WTC11 (cell line): Measurements from ENCODE around the gene INAFM2. TPM values are rescaled to one million over a fixed set of nuclear protein-coding genes. Genes with fewer than 3 reads are reported as not detected.

Experiments
- ATAC-seq: fragments of 200-7000 bp; cut with Tn5 transposase; 2 replicates; pipeline ENCODE4 v1.10.0; 2021; ENCODE audit warnings: mild to moderate bottlenecking, moderate library complexity
- CTCF ChIA-PET: fragments of 300-600 bp; sonication (Branson Sonifier 250); formaldehyde crosslinking; loops from one replicate; lab custom pipeline; 2021; ENCODE audit warnings: antibody characterized with exemption; lab: Charles Lee
- POLR2A ChIA-PET: fragments of 350-600 bp; sonication (Branson Sonifier 250); formaldehyde crosslinking; loops from one replicate; lab custom pipeline; 2021; ENCODE audit warnings: antibody characterized with exemption; lab: Charles Lee
- DNase-seq: peaks from one replicate; pipeline ENCODE4 v3.0.0; 2021; ENCODE audit warnings: low spot score
- H3K27ac Mint-ChIP-seq: 2 replicates; pipeline ENCODE4 v1.8.0; 2021; ENCODE audit warnings: mixed read lengths
- H3K27me3 Mint-ChIP-seq: 2 replicates; pipeline ENCODE4 v1.8.0; 2021; ENCODE audit warnings: low read depth, mild to moderate bottlenecking, moderate library complexity, mixed read lengths
- H3K36me3 Mint-ChIP-seq: 2 replicates; pipeline ENCODE4 v1.8.0; 2021; ENCODE audit warnings: mixed read lengths
- H3K4me1 Mint-ChIP-seq: 2 replicates; pipeline ENCODE4 v1.8.0; 2022; ENCODE audit warnings: mixed read lengths
- H3K4me3 Mint-ChIP-seq: 2 replicates; pipeline ENCODE4 v1.8.0; 2021; ENCODE audit warnings: mild to moderate bottlenecking, moderate library complexity, mixed read lengths
- H3K9me3 Mint-ChIP-seq: 2 replicates; pipeline ENCODE4 v1.8.0; 2021; ENCODE audit warnings: mixed read lengths
- ETV6 ChIP-seq: sonication (generic); formaldehyde crosslinking; IDR thresholded peaks from 2 replicates; pipeline ENCODE4 v1.8.1; 2022; ENCODE audit warnings: mild to moderate bottlenecking, missing genetic modification reagents
- FOXJ3 ChIP-seq: sonication (generic); formaldehyde crosslinking; IDR thresholded peaks from 2 replicates; pipeline ENCODE4 v1.9.0; 2021; ENCODE audit warnings: missing genetic modification reagents, mild to moderate bottlenecking, borderline replicate concordance
- FOXK1 ChIP-seq: sonication (generic); formaldehyde crosslinking; IDR thresholded peaks from 2 replicates; pipeline ENCODE4 v1.8.0; 2022; ENCODE audit warnings: mild to moderate bottlenecking, moderate library complexity, missing genetic modification reagents
- GABPB1 ChIP-seq: sonication (generic); formaldehyde crosslinking; IDR thresholded peaks from 2 replicates; pipeline ENCODE4 v1.8.1; 2023; ENCODE audit warnings: mild to moderate bottlenecking, missing genetic modification reagents
- JAZF1 ChIP-seq: fragments of 250-450 bp; sonication (Bioruptor Pico); IDR thresholded peaks from 2 replicates; pipeline ENCODE4 v1.9.0; 2021; ENCODE audit warnings: moderate library complexity, mild to moderate bottlenecking, inconsistent platforms
- MXD4 ChIP-seq: fragments of 250-450 bp; sonication (Bioruptor Pico); IDR thresholded peaks from 2 replicates; pipeline ENCODE4 v1.8.0; 2021; ENCODE audit warnings: mild to moderate bottlenecking, moderate library complexity, borderline replicate concordance
- NR2C2 ChIP-seq: sonication (generic); formaldehyde crosslinking; IDR thresholded peaks from 2 replicates; pipeline ENCODE4 v1.8.0; 2022; ENCODE audit warnings: mild to moderate bottlenecking, missing genetic modification reagents
- NR3C1 ChIP-seq: sonication (generic); formaldehyde crosslinking; conservative IDR thresholded peaks from 2 replicates; pipeline ENCODE4 v1.8.1; 2023; ENCODE audit warnings: low read depth, mild to moderate bottlenecking, missing genetic modification reagents
- RELA ChIP-seq: sonication (generic); formaldehyde crosslinking; IDR thresholded peaks from 2 replicates; pipeline ENCODE4 v1.8.1; 2022; ENCODE audit warnings: missing genetic modification reagents, mild to moderate bottlenecking, borderline replicate concordance
- SMAD3 ChIP-seq: sonication (generic); formaldehyde crosslinking; IDR thresholded peaks from 2 replicates; pipeline ENCODE4 v1.8.0; 2022; ENCODE audit warnings: missing genetic modification reagents, mild to moderate bottlenecking, borderline replicate concordance
- TCF7 ChIP-seq: sonication (generic); formaldehyde crosslinking; IDR thresholded peaks from 2 replicates; pipeline ENCODE4 v1.8.0; 2022; ENCODE audit warnings: mild to moderate bottlenecking, low read depth, missing genetic modification reagents, moderate library complexity
- ZNF138 ChIP-seq: sonication (generic); formaldehyde crosslinking; conservative IDR thresholded peaks from 2 replicates; pipeline ENCODE4 v1.8.1; 2022; ENCODE audit warnings: mild to moderate bottlenecking, moderate library complexity, missing genetic modification reagents
- ZNF219 ChIP-seq: sonication (generic); formaldehyde crosslinking; IDR thresholded peaks from 2 replicates; pipeline ENCODE4 v1.8.0; 2023; ENCODE audit warnings: missing genetic modification reagents, mild to moderate bottlenecking, borderline replicate concordance
- ZNF317 ChIP-seq: sonication (generic); formaldehyde crosslinking; IDR thresholded peaks from 2 replicates; pipeline ENCODE4 v1.8.1; 2023; ENCODE audit warnings: low read depth, mild to moderate bottlenecking, moderate library complexity, missing genetic modification reagents, borderline replicate concordance
- ZNF423 ChIP-seq: fragments of 250-450 bp; sonication (Bioruptor Pico); IDR thresholded peaks from 2 replicates; pipeline ENCODE4 v2.1.2; 2022; ENCODE audit warnings: mild to moderate bottlenecking, moderate library complexity
- total RNA-seq: library from RNA; stranded (reverse); gene quantifications from 3 replicates; pipeline ENCODE4 v1.2.3, GENCODE V29; 2021
- TF ChIP-seq, protein P1 (sequence below): sonication (generic); formaldehyde crosslinking; IDR thresholded peaks from 2 replicates; pipeline ENCODE4 v1.8.1; 2023; ENCODE audit warnings: mild to moderate bottlenecking, missing genetic modification reagents, borderline replicate concordance
- TF ChIP-seq, protein P2 (sequence below): sonication (generic); formaldehyde crosslinking; IDR thresholded peaks from 2 replicates; pipeline ENCODE4 v1.8.1; 2022; ENCODE audit warnings: mild to moderate bottlenecking, moderate library complexity, missing genetic modification reagents
- TF ChIP-seq, protein P3 (sequence below): fragments of 250-450 bp; sonication (Bioruptor Pico); IDR thresholded peaks from 2 replicates; pipeline ENCODE4 v1.9.0; 2021; ENCODE audit warnings: mild to moderate bottlenecking
- TF ChIP-seq, protein P4 (sequence below): sonication (generic); formaldehyde crosslinking; IDR thresholded peaks from 2 replicates; pipeline ENCODE4 v1.8.1; 2023; ENCODE audit warnings: mild to moderate bottlenecking, moderate library complexity, missing genetic modification reagents
- TF ChIP-seq, protein P5 (sequence below): sonication (generic); formaldehyde crosslinking; IDR thresholded peaks from 2 replicates; pipeline ENCODE4 v1.8.1; 2023; ENCODE audit warnings: mild to moderate bottlenecking, missing genetic modification reagents, moderate library complexity
- TF ChIP-seq, protein P6 (sequence below): sonication (generic); formaldehyde crosslinking; IDR thresholded peaks from 2 replicates; pipeline ENCODE4 v1.8.0; 2022; ENCODE audit warnings: mild to moderate bottlenecking, missing genetic modification reagents
- TF ChIP-seq, protein P7 (sequence below): sonication (generic); formaldehyde crosslinking; IDR thresholded peaks from 2 replicates; pipeline ENCODE4 v1.8.1; 2022; ENCODE audit warnings: low read depth, missing genetic modification reagents, borderline replicate concordance
- TF ChIP-seq, protein P8 (sequence below): sonication (generic); formaldehyde crosslinking; conservative IDR thresholded peaks from 2 replicates; pipeline ENCODE4 v1.8.1; 2022; ENCODE audit warnings: mild to moderate bottlenecking, missing genetic modification reagents

The INAFM2 gene
- total RNA-seq, 1 experiment from 2014 or later = 34.2 TPM

DNA sequence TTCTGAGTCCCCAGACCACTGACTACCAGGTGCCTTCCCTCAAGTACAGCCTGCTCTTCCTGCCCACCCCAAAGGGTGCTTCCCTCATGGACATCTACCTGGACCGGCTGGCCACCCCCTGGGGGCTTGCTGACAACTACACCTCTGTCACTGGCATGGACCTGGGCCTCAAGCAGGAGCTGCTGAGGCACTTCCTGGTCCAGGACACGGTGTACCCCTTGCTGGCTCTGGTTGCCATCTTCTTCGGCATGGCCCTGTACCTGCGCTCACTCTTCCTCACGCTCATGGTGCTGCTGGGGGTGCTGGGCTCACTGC, 43.8 kb downstream of the INAFM2 start (continued):
- TF ChIP-seq, protein P1, sequence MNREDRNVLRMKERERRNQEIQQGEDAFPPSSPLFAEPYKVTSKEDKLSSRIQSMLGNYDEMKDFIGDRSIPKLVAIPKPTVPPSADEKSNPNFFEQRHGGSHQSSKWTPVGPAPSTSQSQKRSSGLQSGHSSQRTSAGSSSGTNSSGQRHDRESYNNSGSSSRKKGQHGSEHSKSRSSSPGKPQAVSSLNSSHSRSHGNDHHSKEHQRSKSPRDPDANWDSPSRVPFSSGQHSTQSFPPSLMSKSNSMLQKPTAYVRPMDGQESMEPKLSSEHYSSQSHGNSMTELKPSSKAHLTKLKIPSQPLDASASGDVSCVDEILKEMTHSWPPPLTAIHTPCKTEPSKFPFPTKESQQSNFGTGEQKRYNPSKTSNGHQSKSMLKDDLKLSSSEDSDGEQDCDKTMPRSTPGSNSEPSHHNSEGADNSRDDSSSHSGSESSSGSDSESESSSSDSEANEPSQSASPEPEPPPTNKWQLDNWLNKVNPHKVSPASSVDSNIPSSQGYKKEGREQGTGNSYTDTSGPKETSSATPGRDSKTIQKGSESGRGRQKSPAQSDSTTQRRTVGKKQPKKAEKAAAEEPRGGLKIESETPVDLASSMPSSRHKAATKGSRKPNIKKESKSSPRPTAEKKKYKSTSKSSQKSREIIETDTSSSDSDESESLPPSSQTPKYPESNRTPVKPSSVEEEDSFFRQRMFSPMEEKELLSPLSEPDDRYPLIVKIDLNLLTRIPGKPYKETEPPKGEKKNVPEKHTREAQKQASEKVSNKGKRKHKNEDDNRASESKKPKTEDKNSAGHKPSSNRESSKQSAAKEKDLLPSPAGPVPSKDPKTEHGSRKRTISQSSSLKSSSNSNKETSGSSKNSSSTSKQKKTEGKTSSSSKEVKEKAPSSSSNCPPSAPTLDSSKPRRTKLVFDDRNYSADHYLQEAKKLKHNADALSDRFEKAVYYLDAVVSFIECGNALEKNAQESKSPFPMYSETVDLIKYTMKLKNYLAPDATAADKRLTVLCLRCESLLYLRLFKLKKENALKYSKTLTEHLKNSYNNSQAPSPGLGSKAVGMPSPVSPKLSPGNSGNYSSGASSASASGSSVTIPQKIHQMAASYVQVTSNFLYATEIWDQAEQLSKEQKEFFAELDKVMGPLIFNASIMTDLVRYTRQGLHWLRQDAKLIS = no peak
- TF ChIP-seq, protein P2, sequence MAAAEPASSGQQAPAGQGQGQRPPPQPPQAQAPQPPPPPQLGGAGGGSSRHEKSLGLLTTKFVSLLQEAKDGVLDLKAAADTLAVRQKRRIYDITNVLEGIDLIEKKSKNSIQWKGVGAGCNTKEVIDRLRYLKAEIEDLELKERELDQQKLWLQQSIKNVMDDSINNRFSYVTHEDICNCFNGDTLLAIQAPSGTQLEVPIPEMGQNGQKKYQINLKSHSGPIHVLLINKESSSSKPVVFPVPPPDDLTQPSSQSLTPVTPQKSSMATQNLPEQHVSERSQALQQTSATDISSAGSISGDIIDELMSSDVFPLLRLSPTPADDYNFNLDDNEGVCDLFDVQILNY (CRISPR knock-in tag) = no peak
- TF ChIP-seq ZNF219 (CRISPR knock-in tag) (no peak), MXD4 (CRISPR knock-in tag) (no peak)

DNA sequence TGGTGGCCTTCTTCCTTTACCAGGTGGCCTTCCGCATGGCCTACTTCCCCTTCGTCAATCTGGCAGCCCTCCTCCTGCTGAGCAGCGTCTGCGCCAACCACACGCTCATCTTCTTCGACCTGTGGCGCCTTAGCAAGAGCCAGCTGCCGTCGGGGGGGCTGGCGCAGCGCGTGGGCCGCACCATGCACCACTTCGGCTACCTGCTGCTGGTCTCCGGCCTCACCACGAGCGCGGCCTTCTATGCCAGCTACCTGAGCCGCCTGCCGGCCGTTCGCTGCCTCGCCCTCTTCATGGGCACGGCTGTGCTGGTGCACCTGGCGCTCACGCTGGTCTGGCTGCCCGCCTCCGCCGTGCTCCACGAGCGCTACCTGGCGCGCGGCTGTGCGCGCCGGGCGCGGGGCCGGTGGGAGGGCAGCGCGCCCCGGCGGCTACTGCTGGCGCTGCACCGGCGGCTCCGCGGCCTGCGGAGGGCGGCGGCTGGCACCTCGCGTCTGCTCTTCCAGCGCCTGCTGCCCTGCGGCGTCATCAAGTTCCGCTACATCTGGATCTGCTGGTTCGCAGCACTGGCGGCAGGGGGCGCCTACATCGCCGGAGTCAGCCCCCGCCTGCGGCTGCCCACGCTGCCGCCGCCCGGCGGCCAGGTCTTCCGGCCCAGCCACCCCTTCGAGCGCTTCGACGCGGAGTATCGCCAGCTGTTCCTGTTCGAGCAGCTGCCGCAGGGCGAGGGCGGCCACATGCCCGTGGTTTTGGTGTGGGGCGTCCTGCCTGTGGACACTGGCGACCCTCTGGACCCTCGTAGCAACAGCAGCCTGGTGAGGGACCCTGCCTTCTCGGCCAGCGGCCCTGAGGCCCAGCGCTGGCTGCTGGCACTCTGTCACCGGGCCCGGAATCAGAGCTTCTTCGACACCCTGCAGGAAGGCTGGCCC, 44.5 kb downstream of the INAFM2 start:
- peak; percentile 89 for ATAC-seq
- Mint-ChIP-seq H3K27ac (no peak overlapping the region), H3K9me3 (no peaks in the 10 kb centered on the region), H3K4me1 (peaks cover 21% of the 10 kb centered on the region), H3K27me3 (peaks cover 45% of the 10 kb centered on the region), H3K4me3 (peak overlapping the region; percentile 52), H3K36me3 (no peaks in the 10 kb centered on the region)
- POLR2A ChIA-PET = interaction anchor here (0.5 to 1.8 kb wide), 2 partner anchors 15 to 586 kb away, joined by 4 to 6 read pairs; partner anchors contain the start of gene KNSTRN
- CTCF ChIA-PET = interaction anchor here (0.6 to 8.4 kb wide), 30 partner anchors 10 to 152 kb away, joined by 3 to 87 read pairs (median 4); partner anchors contain the start of genes CCDC9B, DISP2, INAFM2 and IVD
- peak; percentile 90 for DNase-seq
- TF ChIP-seq, protein P3, sequence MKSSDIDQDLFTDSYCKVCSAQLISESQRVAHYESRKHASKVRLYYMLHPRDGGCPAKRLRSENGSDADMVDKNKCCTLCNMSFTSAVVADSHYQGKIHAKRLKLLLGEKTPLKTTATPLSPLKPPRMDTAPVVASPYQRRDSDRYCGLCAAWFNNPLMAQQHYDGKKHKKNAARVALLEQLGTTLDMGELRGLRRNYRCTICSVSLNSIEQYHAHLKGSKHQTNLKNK (CRISPR knock-in tag) = no peak
- TF ChIP-seq TCF7 = peak; percentile 98; the same call in 1 of the 2 replicates
- peak; percentile 79 for TF ChIP-seq GABPB1 (CRISPR knock-in tag)
- TF ChIP-seq, protein P4, sequence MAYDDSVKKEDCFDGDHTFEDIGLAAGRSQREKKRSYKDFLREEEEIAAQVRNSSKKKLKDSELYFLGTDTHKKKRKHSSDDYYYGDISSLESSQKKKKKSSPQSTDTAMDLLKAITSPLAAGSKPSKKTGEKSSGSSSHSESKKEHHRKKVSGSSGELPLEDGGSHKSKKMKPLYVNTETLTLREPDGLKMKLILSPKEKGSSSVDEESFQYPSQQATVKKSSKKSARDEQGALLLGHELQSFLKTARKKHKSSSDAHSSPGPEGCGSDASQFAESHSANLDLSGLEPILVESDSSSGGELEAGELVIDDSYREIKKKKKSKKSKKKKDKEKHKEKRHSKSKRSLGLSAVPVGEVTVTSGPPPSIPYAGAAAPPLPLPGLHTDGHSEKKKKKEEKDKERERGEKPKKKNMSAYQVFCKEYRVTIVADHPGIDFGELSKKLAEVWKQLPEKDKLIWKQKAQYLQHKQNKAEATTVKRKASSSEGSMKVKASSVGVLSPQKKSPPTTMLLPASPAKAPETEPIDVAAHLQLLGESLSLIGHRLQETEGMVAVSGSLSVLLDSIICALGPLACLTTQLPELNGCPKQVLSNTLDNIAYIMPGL (CRISPR knock-in tag) = peak; percentile 97
- no peak for TF ChIP-seq JAZF1 (CRISPR knock-in tag)
- TF ChIP-seq ETV6 (CRISPR knock-in tag) = peak; percentile 99
- peak; percentile 96; the same call in 1 of the 2 replicates for TF ChIP-seq NR3C1 (CRISPR knock-in tag)
- peak; percentile 98 for TF ChIP-seq RELA (CRISPR knock-in tag)
- TF ChIP-seq FOXK1 (CRISPR knock-in tag) = peak; percentile 95
- TF ChIP-seq SMAD3 (CRISPR knock-in tag) = peak; percentile 98
- TF ChIP-seq, protein P5, sequence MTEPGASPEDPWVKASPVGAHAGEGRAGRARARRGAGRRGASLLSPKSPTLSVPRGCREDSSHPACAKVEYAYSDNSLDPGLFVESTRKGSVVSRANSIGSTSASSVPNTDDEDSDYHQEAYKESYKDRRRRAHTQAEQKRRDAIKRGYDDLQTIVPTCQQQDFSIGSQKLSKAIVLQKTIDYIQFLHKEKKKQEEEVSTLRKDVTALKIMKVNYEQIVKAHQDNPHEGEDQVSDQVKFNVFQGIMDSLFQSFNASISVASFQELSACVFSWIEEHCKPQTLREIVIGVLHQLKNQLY (CRISPR knock-in tag) = no peak
- peak; percentile 89 for TF ChIP-seq NR2C2 (CRISPR knock-in tag)
- TF ChIP-seq, protein P6, sequence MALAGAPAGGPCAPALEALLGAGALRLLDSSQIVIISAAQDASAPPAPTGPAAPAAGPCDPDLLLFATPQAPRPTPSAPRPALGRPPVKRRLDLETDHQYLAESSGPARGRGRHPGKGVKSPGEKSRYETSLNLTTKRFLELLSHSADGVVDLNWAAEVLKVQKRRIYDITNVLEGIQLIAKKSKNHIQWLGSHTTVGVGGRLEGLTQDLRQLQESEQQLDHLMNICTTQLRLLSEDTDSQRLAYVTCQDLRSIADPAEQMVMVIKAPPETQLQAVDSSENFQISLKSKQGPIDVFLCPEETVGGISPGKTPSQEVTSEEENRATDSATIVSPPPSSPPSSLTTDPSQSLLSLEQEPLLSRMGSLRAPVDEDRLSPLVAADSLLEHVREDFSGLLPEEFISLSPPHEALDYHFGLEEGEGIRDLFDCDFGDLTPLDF (CRISPR knock-in tag) = peak; percentile 98
- TF ChIP-seq ZNF138 (CRISPR knock-in tag) = peak; percentile 98
- TF ChIP-seq, protein P7, sequence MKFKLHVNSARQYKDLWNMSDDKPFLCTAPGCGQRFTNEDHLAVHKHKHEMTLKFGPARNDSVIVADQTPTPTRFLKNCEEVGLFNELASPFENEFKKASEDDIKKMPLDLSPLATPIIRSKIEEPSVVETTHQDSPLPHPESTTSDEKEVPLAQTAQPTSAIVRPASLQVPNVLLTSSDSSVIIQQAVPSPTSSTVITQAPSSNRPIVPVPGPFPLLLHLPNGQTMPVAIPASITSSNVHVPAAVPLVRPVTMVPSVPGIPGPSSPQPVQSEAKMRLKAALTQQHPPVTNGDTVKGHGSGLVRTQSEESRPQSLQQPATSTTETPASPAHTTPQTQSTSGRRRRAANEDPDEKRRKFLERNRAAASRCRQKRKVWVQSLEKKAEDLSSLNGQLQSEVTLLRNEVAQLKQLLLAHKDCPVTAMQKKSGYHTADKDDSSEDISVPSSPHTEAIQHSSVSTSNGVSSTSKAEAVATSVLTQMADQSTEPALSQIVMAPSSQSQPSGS (CRISPR knock-in tag) = peak; percentile 95
- 0 out of 2 replicates have a peak, but pooled peaks have one; percentile 34 for TF ChIP-seq ZNF423 (CRISPR knock-in tag)
- TF ChIP-seq FOXJ3 = peak; percentile 93
- TF ChIP-seq, protein P8, sequence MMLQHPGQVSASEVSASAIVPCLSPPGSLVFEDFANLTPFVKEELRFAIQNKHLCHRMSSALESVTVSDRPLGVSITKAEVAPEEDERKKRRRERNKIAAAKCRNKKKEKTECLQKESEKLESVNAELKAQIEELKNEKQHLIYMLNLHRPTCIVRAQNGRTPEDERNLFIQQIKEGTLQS (CRISPR knock-in tag) = peak; percentile 92
- TF ChIP-seq ZNF317 = peak; percentile 86; the same call in 1 of the 2 replicates
